GM18909 (cell line): ENCODE data around the gene COL4A3.
A peak's percentile ranks its signal among the peaks of the same experiment; 100 is the strongest.

ENCODE experiments used
- ATAC-seq: cut with Tn5 transposase; IDR thresholded peaks from one replicate; pipeline ENCODE4 v1.9.1; 2021; ENCODE audit warnings: mild to moderate bottlenecking; ENCODE audit not compliant: unreplicated experiment, poor library complexity

Gene COL4A3

DNA sequence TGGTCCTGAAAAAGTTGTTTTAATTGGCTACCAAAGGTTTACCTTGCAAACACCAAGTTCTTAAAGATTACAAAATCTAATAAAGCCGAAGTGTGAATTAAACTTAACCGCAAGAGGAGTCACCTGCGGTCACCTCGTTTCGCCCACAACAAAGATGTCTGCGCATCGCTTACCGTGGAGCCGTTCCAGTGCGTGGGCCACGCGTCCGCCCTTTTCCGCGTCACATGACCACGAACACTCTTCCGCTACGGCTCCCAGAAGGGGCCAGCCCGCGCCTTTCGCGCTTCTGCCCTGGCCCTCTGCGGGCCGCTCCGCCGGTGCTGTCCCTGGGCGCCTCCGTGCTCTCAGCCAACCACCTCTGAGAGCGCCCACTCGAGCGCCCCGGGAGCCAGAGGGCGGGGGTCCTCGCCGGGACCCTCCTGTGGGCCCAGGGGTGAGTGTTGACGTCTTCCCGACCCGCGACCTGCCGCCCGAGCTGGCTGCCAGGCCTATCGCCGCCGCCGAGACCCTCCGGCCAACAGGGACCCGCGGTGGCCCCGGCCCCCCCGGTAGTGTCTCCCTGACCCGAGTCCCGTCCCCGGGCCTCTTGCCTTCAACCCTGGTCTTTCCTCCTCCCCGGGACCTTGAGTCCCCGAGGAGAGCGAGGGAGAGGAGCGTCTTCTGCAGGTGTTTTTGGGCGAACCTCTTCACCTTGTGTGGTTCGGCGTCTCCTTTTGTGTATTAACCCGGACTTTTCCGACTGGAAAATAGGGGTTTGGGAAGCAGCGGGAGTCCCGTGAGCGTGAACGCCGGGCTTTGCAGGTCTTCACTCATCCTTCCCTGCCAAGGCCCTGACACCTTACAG lies 160.8 kb downstream of the COL4A3 start, which contains the start of gene MFF:
TSS of gene MFF (plus strand) at position 257 of the 844 bp plus-strand sequence. CDS start 5,415 bp downstream, outside the sequence.
- peak; percentile 98 for ATAC-seq

DNA sequence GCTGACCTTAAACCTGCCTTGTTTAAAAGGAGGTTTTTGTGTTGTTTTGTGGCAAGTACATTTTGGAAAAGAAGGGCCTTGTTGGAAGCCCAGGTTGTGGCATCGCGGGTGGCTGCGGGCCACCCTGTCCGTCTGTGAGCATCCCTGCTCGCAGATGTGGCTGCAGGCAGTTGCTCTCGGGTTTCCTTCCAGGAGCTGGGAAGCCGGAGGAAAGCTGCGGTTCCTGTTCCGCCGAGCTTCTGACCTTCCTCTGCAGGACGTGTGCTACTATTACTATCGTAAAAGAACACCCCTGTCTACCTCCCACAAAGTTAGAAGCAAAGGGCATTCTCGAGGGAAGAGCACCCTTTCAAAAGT lies 161.4 kb downstream of the COL4A3 start:
- peak; percentile 13 for ATAC-seq

- no peak for ATAC-seq
These were observed 162.4 kb downstream of the COL4A3 start for GRCh38 chr2:227326783-227327182.

- no peak for ATAC-seq
These were observed 171.3 kb downstream of the COL4A3 start for GRCh38 chr2:227335713-227336112.

- ATAC-seq = no peak
These were observed 173.0 kb downstream of the COL4A3 start for GRCh38 chr2:227337442-227337841.

DNA sequence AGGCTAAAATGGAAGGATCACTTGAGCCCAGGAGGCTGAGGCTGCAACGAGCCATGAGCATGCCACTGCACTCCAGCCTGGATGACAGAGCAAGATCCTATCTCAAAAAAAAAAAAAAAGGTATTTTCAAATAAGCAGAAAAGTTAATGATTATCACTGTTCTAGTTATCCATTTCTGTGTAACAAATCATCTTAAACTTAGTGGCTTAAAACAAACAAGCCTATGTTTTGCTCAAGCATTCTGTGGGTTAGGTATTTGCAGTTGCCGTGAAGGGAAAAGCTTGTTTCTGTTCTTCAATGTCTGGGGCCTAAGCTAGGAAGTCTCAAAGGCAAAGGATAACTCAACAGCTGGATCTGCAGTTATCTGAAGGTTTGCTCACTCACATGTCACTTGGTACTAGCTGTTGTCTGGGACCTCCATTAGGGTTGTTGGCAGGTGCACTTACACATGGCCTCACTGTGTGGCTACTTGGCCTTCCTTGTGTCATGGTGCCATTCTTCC lies 174.7 kb downstream of the COL4A3 start:
- peak; percentile 50 for ATAC-seq

GRCh38 chr2:227340106-227340505 lies 175.7 kb downstream of the COL4A3 start:
- no peak for ATAC-seq

DNA sequence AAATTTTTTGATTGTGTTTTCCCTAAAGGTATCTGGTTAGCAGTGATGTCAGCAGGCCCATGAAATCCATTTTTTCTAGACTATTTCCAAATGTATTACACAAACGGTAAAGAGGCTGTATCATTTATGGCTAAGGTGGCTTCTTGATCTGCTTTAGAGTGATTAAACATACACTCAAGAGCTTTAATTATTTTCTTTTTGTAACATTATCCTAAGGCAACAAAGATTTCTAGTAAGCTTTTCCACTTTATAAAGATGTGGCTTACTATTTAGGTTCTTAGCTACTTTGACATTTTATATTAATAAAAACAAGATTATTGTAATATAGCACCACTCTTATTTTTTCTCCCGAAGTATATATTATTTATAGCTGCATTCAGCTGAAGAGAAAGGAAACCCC lies 177.1 kb downstream of the COL4A3 start:
- no peak for ATAC-seq

DNA sequence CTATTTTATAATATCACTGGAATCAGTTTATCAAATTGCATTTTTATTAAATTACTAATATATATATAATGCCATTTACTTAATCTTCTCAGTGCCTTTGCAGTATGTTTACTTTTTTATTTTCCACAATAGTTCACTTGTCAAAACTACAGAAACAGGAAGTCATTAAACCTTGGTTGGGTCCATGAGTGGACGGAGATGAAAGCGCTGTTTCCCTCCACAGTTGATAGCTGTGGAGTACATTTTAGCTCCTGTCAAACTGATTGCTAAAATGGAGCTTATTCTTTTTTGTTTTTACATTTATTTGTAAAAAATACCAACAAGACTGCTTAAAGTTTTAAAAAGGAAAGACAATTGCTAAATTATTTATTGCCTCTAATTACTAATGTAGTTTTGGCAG lies 179.8 kb downstream of the COL4A3 start:
- no peak for ATAC-seq

DNA sequence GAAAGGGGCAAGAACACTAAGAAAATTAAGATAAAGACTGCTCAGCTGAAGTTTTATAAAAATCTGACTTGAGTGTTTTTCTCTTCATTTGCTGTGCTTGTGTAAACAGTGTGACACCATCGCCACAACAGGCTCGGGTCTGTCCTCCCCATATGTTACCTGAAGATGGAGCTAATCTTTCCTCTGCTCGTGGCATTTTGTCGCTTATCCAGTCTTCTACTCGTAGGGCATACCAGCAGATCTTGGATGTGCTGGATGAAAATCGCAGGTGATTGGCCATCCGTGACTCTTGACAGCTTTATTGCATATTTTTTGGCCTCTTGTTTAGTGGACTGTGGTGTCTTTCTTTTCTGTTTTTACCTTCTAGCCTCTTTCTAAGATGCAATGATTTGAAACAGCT lies 182.7 kb downstream of the COL4A3 start:
- ATAC-seq = no peak

DNA sequence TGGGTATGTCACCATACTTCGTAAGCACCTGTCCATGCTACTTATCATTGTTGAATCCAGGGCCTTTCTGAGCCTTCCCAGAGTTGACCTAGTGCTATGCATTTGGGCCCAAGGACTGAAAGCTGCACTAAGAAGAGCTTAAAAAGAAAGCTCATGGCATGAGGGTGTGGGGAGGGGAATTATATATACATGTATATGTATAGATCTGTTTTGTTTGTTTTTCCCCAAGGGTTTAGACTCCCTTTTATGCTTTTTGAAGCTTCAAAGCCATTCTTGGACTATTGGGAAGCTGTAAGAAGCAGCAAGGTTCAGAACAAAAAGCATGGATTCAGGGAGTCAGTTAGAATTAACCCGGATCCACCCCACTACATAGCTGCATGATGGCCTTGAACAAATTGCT lies 183.9 kb downstream of the COL4A3 start:
- ATAC-seq = no peak

GRCh38 chr2:227349989-227350612 lies 185.7 kb downstream of the COL4A3 start:
- no peak for ATAC-seq

DNA sequence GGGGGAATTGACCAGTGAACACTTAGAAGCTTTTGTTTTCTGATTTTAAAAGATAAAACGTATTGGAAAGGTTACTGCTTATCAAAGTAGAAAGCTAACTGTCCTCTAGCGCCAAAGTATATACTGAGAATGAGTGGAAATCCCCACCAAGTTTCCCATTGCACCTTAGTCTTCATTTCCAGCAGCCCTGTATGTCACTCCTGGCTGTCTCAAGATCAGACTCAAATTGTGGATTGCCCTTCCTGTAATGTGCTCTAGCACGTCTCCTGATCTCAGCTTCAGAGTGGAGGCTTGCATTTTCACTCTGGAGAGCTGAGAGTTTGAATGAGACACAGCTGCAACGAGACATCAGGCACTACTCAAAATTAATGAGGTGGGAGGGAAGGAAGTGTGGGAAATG lies 187.2 kb downstream of the COL4A3 start:
- ATAC-seq = no peak

DNA sequence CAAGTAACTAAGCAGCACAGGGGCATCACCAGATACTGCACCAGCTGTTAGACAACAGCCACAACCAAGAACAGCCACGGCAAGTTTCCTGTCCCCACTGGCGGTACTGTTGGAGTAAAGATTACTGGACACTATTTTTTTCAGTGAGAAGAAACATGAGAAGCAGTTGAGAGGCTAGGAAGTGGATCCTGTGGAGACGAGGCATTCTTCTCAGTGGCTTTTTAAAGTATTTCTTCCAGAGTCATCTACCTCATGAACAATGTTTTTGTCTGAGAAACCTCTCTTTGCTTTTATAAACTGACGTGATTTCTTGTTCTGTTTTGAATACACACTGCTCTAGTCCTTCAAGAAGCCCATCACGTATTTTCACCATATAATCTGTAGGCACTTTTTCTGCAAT lies 195.9 kb downstream of the COL4A3 start:
- no peak for ATAC-seq

DNA sequence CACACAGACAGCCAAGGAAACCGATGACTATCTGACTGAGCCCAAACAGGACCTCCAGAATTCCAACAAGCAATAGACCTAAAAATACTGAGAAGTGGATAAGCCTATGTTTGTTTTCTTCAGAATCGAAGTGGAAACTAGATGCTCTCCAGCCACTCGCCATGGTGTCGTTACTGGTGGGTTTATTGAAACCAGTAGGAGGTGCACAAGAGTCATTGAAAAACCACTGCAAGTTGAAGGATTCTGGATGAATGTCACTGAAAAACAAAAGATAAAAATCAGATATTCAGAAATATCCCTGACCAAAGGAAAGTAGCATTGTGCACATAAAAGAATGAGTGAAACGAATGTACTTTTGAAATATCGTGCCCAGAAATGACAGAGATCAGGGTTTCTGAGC lies 199.3 kb downstream of the COL4A3 start:
- ATAC-seq = no peak
